Mononuclear cell (primary cell): ENCODE measurements around the gene KISS1. TPM values are rescaled to one million over a fixed set of nuclear protein-coding genes. Genes with fewer than 3 reads are reported as not detected.

Experiments
- H3K27me3 ChIP-seq: 2 replicates; pipeline ENCODE4 v1.6.0; 2011; ENCODE audit warnings: low read length, control low read depth; ENCODE audit not compliant: insufficient read depth
- H3K4me1 ChIP-seq: 2 replicates; pipeline ENCODE4 v1.5.1; 2011; ENCODE audit warnings: mild to moderate bottlenecking, low read length, control low read depth; ENCODE audit not compliant: insufficient read depth
- H3K4me3 ChIP-seq: 2 replicates; pipeline ENCODE4 v1.5.1; 2011; ENCODE audit warnings: mild to moderate bottlenecking, low read length, moderate library complexity
- H3K9me3 ChIP-seq: 2 replicates; pipeline ENCODE4 v1.5.1; 2011; ENCODE audit warnings: low read depth, mild to moderate bottlenecking, control low read depth, low read length
- total RNA-seq: library from RNA; depleted of rRNA; stranded (reverse); fragments of >200 nt; gene quantifications from one replicate; pipeline ENCODE4 v1.2.3, GENCODE V29; 2012

The KISS1 gene
- total RNA-seq, 1 donor: not detected

- Histone ChIP-seq H3K4me3 (no peak overlapping the region), H3K9me3 (no peaks in the 10 kb centered on the region), H3K27me3 (no peaks in the 10 kb centered on the region), H3K4me1 (no peaks in the 10 kb centered on the region)
Observed at GRCh38 chr1:204162494-204163074, 33.7 kb downstream of the KISS1 start.

GRCh38 chr1:204161609-204162493, 34.4 kb downstream of the KISS1 start:
- H3K4me1 ChIP-seq: no peaks in the 10 kb centered on the region
- no peak overlapping the region for H3K4me3 ChIP-seq
- no peaks in the 10 kb centered on the region for H3K27me3 ChIP-seq
- no peaks in the 10 kb centered on the region for H3K9me3 ChIP-seq

- Histone ChIP-seq H3K4me1 (no peaks in the 10 kb centered on the region), H3K27me3 (peaks cover under 1% of the 10 kb centered on the region), H3K4me3 (no peak overlapping the region), H3K9me3 (no peaks in the 10 kb centered on the region)
Observed at GRCh38 chr1:204157962-204158361, 38.3 kb downstream of the KISS1 start.

GRCh38 chr1:204155881-204156280, 40.4 kb downstream of the KISS1 start:
- H3K27me3 ChIP-seq: peaks cover 11% of the 10 kb centered on the region
- no peak overlapping the region for H3K4me3 ChIP-seq
- H3K9me3 ChIP-seq: no peaks in the 10 kb centered on the region
- peaks cover 7% of the 10 kb centered on the region for H3K4me1 ChIP-seq

GRCh38 chr1:204154568-204155255, 41.6 kb downstream of the KISS1 start:
- H3K4me3 ChIP-seq: no peak overlapping the region
- no peaks in the 10 kb centered on the region for H3K9me3 ChIP-seq
- peaks cover 14% of the 10 kb centered on the region for H3K27me3 ChIP-seq
- H3K4me1 ChIP-seq: peaks cover 7% of the 10 kb centered on the region

- no peak overlapping the region for H3K4me3 ChIP-seq
- H3K4me1 ChIP-seq: peaks cover 7% of the 10 kb centered on the region
- H3K9me3 ChIP-seq: no peaks in the 10 kb centered on the region
- H3K27me3 ChIP-seq: peaks cover 14% of the 10 kb centered on the region
Observed at GRCh38 chr1:204153667-204154066, 42.6 kb downstream of the KISS1 start.

GRCh38 chr1:204152310-204153044, 43.8 kb downstream of the KISS1 start:
- peaks cover 7% of the 10 kb centered on the region for H3K4me1 ChIP-seq
- H3K4me3 ChIP-seq: peak overlapping the region; percentile 44
- no peaks in the 10 kb centered on the region for H3K9me3 ChIP-seq
- peaks cover 14% of the 10 kb centered on the region for H3K27me3 ChIP-seq

- peak within 1 kb of the TSS; percentile 44 for H3K4me3 ChIP-seq
- H3K4me1 ChIP-seq: peaks cover 7% of the 10 kb centered on the region
- H3K27me3 ChIP-seq: peaks cover 14% of the 10 kb centered on the region
- H3K9me3 ChIP-seq: no peaks in the 10 kb centered on the region
Observed at GRCh38 chr1:204151552-204152309, 44.6 kb downstream of the KISS1 start, which contains the start of gene ETNK2. ETNK2 (minus strand) TSS chr1:204152044; CDS start chr1:204151852, 192 bp downstream.

- Histone ChIP-seq H3K4me1 (peaks cover 7% of the 10 kb centered on the region), H3K4me3 (peak overlapping the region; percentile 44), H3K9me3 (no peaks in the 10 kb centered on the region), H3K27me3 (peaks cover 14% of the 10 kb centered on the region)
Observed at GRCh38 chr1:204150702-204151551, 45.4 kb downstream of the KISS1 start.

GRCh38 chr1:204149635-204150565, 46.4 kb downstream of the KISS1 start:
- Histone ChIP-seq H3K9me3 (no peaks in the 10 kb centered on the region), H3K4me3 (no peak overlapping the region), H3K27me3 (peaks cover 14% of the 10 kb centered on the region), H3K4me1 (peaks cover 7% of the 10 kb centered on the region)

GRCh38 chr1:204149107-204149506, 47.2 kb downstream of the KISS1 start:
- Histone ChIP-seq H3K27me3 (peaks cover 14% of the 10 kb centered on the region), H3K4me3 (no peak overlapping the region), H3K4me1 (peaks cover 7% of the 10 kb centered on the region), H3K9me3 (no peaks in the 10 kb centered on the region)

- no peaks in the 10 kb centered on the region for H3K9me3 ChIP-seq
- H3K27me3 ChIP-seq: peaks cover 10% of the 10 kb centered on the region
- no peak overlapping the region for H3K4me3 ChIP-seq
- peaks cover 6% of the 10 kb centered on the region for H3K4me1 ChIP-seq
Observed at GRCh38 chr1:204147406-204148383, 48.6 kb downstream of the KISS1 start.
